GM18502 (cell line): Measurements from ENCODE around the gene TMEM50B.
"Not testable (repeated sequence)": the region's sequence is repeated elsewhere in the genome, so short reads cannot be mapped to it uniquely, and the experiment has no call there.

Experiments used
- ATAC-seq: cut with Tn5 transposase; IDR thresholded peaks from one replicate; pipeline ENCODE4 v1.9.1; 2021; ENCODE audit warnings: mild to moderate bottlenecking; ENCODE audit not compliant: unreplicated experiment, poor library complexity

TMEM50B gene

GRCh38 chr21:33479679-33480480, at the start of gene TMEM50B:
Gene TMEM50B, minus strand, starts transcription at chr21:33479974. Its CDS starts 11,089 bp downstream, at chr21:33468885.
- ATAC-seq: peak; percentile 91

DNA sequence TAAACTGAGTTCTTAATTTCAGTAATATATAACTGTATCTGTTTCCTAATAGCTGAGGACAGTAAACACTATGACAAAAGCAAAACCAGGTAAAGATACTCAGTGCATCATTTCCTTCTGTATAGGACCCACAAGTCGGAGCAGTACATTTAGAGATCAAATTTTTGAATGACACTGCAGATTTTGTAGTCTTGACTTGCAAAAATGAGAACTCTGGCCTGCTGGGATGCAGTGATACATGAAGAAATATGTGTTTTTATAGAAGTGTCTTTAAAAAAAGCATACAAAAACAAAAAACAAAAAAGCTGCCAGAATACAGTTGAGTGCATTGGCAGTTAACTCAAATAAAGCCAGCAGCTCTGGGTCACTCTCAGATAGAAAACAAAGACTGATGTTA, 43.2 kb upstream of the TMEM50B start:
- ATAC-seq: no peak

DNA sequence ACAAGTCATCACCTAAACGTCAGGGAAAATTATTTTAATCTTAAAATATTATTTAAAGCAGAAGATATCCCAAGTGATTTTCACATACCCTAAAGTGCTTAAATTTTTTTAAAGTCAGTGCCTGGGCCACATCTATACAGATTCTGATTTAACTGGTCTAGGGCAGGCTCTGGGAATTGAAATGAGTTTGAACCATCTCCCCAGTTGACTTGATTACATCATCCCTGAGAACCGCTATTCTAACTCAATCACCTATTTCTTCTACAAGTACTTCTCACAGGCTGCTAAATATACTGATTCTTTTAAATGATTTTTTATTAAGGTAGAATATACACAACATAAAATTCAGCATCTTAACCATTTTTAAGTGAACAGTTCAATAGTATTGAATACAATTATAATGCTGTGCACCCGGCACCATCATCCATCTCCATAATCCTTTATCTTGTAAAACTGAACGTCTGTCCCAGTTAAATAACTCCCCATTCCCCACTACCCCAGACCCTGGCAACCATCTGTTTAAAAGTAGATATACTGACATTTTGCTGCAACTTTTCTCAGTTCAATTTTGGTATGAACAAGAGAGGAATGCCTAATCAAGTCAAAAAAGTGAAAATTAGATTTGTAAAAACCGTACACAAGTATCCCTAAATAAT, 42.7 kb upstream of the TMEM50B start:
- ATAC-seq: no peak

DNA sequence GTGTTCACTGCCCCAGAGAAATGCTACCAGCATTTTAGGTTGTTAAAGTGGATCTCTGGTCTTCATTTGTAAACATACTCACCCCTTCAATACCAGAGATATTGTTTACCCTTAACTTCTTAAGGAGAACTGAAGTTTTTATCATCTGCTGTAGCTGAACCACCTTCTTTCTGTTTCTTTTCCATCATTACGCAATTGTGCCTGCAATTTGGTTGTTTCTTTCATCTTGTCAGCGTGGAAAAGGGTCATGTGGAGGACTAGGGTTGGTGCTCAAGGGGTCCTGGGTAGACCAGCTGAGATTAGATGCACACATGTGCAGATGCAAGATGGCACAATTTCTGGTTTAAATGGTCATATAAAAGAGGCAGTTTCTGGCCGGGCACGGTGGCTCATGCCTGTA, 39.1 kb upstream of the TMEM50B start:
- no peak for ATAC-seq

GRCh38 chr21:33514229-33514628, 34.5 kb upstream of the TMEM50B start:
- ATAC-seq: no peak

DNA sequence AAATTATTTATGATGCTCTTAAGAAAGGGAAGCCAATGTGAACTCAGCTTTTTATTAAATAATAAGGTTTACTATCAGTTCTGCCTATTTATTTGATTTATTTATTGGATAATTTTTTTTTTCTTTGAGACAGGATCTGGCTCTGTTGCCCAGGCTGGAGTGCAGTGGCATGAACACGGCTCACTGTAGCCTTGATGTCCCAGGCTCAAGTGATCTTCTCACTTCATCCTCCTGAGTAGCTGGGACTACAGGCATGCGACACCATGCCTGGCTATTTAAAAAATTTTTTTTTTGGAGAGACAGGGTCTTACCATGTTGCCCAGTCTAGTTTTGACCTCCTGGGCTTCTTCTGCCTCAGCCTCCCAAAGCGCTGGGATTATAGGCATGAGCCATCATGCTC, 32.7 kb upstream of the TMEM50B start:
- ATAC-seq: no peak

- no peak for ATAC-seq
These were observed 31.9 kb upstream of the TMEM50B start for GRCh38 chr21:33511639-33512038.

DNA sequence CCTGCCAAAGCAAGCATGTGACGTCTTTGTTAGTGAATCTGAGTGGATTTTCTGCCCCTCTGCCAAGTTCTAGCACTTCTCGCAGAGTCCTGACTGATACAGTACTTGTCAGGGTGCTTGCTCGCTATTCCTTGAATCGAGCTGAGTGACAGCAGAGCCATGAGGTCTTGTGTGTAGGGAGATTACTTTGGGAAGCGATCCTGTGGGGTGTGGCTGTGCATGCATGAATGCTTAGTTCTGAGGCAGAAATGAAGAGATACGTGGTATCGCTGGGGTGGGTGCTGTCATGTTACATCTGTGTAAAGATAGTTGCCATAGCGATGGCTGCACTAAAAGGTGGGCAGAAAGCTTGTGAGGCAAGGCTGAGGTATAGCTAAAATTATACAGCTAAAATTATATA, 31.1 kb upstream of the TMEM50B start:
- no peak for ATAC-seq

- not testable (repeated sequence) for ATAC-seq
These were observed 27.2 kb upstream of the TMEM50B start for GRCh38 chr21:33507003-33507402.

GRCh38 chr21:33505833-33506232, 26.1 kb upstream of the TMEM50B start:
- no peak for ATAC-seq

DNA sequence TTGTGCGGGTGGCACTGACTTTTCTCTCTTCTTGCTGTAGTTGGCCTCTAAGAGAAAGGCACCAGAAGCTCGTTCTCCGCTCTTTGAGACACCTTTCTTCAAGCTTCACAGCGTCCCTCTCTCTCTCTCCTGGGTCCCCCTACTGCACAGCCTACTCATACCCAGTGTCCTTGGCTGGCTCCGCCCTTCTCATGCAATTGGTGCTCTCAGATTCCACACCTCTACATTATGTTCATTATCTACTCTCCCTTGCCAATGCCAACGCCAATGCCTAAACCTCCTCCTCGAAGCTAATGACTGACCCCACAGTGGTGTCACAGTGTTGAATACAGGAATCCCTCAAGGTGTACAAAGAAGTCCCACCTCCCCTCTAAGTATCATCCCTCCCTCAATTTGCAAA, 16.6 kb upstream of the TMEM50B start:
- no peak for ATAC-seq

DNA sequence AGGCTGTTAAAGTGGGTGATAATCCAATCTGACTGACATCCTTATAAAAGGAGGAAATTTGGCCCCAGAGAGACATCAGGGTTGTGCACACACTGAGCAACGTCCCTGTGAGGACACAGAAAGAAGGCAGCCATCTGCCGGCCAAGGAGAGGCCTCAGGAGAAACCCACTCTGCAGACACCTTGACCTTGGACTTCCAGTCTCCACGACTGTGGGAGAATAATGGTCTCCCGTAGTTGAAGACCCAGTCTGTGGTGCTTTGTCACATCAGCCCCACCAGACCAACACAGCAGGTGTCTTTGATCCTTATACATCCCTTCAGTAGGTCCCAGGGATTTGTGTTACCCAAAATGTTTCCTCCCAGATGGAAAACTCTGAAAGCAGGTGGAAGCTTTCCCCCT, 16.0 kb upstream of the TMEM50B start:
- ATAC-seq: no peak

DNA sequence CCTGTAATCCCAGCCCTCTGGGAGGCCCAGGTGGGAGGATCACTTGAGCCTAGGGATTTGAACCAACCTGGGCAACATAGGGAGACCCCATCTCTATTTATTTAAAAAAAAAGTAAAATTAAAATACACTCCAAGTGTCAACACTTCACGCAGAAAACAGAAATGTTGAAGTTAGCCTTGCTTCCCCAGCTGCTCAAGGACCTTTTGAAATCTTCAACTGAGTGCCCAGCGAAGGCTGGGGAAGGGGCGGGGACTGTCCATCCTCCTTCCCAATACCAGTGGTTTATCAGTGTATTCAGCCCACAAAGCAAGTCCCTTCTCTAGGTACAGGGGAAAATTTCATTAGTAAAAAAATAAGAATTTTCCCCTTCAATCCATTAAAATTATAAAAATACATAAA, 14.0 kb upstream of the TMEM50B start:
- ATAC-seq: no peak

DNA sequence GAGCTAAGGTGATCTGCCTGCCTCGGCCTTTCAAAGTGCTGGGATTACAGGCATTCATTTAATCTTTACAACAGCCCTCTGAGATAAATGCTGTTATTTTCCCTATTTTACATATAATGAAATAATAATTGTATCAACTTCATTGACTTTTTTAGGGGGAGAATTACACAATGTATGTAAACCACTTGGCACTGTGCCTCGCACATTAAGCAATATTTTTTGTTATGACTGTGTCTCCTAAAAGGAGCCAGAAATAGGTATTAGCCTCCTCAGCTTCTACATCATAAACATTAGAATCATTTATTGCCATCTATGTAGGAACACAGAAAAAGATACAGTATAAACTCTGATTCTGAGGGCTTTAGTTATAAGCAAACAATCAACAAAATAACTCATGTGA, 12.8 kb upstream of the TMEM50B start:
- no peak for ATAC-seq

DNA sequence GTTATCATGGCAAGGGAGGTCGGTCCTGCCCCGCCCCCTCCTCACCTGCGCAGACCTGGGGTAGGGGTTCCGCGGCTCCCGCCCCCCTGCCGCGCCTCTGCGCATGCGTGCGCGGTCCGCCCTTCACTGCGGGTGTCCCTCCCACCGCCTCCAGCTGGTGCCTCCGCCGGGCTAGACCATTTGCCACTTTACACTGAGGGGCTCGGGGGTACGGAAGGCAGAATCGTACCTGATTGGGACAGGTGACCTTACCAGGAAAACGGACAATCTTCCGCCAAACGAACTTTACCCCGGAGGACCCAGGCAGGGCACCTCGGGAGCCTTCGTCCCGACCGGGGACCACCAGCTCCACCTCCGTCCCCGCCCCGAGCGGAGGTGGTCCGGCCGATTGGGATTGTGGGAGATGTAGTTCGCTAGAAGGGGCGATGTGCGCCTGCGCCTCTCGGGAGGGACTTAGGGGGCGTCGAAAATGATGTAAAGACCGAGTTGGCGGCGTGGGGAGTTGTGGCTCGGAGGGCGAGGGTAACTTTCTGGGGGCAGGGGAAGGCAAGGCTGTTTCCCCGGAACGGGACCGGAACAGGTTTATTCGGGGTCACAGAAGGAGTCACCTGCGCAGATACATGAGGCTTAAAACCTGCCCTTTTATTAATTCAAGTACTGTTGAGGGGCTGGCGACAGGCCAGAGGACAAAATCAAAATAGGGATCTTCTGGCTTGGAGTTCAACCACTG, 11.8 kb upstream of the TMEM50B start, which contains the start of gene DNAJC28:
DNAJC28 (minus strand) TSS at position 344 of the 730 bp plus-strand sequence. CDS start 2,323 bp downstream, outside the sequence.
- peak; percentile 98 for ATAC-seq

- no peak for ATAC-seq
These were observed 11.2 kb upstream of the TMEM50B start for GRCh38 chr21:33490991-33491372.

DNA sequence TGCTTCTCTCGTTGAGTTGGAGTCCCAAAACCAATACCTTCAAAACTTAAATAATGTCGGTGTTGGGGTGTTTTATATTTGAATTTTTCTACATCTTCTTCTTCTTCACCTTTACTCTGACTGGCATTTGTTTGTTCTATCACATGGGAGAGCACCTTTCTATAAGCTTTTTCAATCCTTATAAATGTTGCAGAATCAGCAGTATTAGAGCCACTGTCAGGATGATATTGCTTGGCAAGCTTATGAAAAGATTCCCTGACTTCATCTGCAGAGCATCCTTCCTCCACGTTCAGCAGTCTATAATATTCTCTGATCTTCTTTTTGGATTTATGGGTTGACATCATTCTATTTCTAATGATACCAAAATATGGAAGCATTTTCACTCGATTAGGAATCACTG, 9.2 kb upstream of the TMEM50B start:
- ATAC-seq: no peak

DNA sequence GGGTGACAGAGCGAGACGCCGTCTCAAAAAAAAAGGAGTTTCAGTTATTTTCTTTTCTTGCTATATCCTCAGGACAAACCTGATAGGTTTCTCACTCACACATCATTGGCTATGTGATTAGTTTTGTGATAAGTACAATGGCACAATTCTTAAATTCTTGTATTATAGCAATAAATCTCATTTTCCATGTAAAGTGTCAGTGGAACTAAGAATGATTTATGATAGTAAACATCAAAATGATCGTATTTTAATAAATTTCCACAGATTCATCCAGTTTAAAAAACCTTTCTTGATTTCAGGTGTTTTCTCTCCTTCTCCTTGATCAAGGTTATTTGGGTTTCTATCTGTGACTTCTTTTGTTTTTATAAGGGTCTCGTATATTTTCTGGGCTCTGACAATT, 8.2 kb upstream of the TMEM50B start:
- no peak for ATAC-seq

DNA sequence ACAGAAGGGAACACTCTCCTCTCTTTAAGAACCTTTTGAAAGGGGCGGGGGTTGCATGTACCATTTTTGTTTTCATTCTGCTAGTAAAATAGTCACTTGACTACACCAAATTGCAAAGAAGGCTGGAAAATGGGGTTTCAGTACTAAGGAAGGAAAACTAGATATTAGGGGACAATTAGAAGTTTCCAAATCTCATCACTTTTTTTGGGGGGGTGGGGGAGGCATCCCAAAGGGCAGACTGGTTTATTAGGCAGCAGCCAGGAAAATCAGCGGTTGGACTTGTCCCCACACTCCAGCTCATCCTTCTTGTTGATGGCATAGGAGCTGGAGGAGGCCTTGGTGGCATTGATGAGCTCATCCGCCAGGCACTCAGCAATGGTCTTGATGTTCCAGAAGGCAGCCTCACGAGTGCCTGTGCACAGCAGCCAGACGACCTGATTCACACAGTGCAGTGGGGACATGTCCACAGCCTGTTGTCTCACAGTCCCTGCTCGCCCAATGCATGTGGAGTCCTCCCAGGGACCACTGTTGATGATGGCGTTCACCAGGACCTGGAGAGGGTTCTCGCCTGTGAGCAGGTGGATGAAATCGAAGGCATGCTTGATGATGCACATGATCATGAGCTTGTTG, 1.7 kb upstream of the TMEM50B start:
- no peak for ATAC-seq

GRCh38 chr21:33480481-33481103, 818 bp upstream of the TMEM50B start:
- ATAC-seq: no peak
